Stimulated activated CD4-positive, alpha-beta T cell treated with anti-CD3 and anti-CD28 coated beads, TNF-alpha, amount 100 ng/mL, for 4 hours (primary cell): Measurements from ENCODE around the gene TBC1D22A.

ENCODE experiments used
- DNase-seq, 3 experiments: peaks; one replicate each; pipeline ENCODE4 v3.0.0-alpha.2; 2020; ENCODE audit warnings: low read depth in 3 of 3

Gene TBC1D22A

DNA sequence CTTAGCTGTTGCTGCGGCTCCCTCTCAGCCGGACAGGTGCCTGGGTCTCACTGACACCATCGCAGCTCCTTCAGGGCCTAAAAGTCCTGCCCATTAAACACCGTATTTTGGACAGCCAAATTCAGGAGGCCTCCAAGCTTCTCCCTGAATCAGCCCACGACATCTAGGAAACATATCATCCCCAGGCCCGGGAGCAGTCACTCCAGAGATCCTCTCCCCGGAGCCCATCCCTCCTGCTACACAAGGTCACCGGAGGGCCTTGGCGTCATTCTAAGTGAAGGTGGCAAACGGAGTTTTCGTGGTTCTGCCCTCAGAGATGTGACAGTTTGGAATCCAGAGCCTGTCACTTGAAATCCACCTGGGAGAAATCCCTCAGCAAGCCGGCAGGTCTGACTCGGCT lies 232.5 kb downstream of the TBC1D22A start:
- no peak for DNase-seq

DNA sequence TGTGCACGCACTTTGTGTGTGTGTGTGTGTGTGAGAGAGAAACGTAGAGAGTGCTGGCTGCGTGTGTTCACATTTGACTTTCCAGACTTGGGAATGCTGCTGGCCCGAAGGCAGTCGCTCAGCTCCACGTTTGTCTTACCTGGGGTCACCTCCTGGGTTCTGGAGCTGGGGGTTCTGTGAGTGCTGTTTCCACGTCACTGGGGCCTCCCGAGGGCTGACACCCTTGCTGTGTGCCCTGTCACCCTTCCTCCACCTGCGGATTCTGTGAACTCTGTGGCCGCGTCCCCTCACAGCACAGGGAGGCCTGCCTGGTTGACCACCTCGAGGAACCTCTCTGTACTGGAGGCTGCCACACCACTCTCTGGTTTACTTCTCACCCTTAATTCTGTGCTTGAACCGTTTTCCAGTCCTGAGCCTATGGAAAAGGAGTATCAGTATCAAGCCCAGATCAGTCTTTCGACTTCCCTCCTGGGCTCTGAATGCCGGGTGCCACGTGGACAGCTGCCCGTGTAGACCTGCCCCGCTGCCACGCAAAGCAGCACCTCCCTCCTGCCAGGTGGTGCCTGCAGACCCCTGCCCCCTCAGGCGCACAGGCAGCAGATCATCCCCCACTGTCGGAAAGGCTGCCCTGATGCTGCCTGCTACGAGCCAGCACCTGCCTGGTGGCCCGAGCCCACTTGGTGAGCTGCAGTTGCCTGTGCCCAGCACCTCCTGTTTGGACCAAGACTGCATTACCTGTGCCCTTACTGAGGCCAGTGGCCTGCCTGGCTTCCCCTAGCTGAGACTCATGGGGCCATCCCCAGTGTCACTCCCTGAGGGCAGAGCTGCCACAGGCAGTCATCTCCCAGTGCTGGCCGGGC lies 233.3 kb downstream of the TBC1D22A start:
- no peak for DNase-seq

- no peak for DNase-seq
Observed at GRCh38 chr22:46996595-46997310, 234.3 kb downstream of the TBC1D22A start.

GRCh38 chr22:46997311-46997970 lies 235.0 kb downstream of the TBC1D22A start:
- no peak for DNase-seq

DNA sequence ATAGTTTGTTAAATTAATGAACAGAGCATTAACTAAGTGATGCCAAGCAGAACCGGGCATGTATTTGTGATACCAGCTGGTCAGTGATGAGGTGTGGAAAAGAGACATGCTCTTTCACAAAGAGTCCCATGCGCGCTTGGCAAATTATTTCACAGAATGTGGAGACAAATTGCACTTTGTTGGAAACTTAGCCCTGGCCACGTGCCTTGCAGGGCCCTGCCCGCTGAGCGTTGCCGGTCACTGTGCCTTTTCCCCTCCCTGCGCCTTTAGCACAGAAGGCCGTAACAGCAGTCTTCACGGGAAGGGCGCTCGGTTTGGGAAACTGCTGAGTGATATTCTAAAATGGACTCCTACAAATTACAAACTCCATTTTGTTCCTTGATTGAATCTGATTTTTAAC lies 235.9 kb downstream of the TBC1D22A start:
- no peak for DNase-seq

DNA sequence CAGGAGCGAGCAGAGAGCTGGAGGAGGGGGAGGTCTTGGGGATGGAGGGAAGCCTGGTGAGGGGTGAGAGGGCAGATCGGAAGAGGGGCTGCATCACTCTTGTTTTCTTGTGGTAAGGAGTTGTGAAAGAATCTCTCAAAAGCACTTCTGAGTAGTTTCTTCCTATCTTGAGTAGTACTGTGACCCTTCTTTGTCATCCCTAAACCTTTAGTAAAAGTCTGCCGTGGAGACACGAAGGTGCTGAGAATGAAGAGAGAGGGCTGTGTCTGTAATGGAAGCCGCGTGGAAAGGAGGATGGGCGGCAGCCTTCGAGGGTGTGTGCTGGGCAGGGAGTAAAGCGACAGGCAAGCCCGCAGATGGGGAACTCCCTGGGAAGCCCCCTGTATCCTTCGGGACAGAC lies 237.8 kb downstream of the TBC1D22A start:
- DNase-seq: no peak

- DNase-seq: no peak
Observed at GRCh38 chr22:47000888-47001287, 238.4 kb downstream of the TBC1D22A start.

DNA sequence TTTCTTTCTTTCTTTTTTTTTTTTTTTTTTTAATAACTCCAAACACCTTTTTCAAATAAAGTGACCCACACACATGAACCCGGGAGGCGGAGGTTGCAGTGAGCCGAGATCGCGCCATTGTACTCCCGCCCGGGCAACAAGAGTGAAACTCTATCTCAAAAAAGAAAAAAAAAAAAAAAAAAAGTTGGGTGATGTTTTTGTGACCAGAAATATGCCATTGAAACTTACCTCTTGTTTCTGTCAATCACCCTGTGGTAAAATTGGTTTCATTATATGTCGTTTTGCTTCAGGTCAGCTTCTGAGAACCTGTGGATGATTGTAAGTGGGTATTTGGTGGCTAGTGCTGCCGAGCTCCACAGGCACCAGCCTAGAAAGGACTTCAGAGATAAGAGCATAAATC lies 238.8 kb downstream of the TBC1D22A start:
- DNase-seq: no peak

DNA sequence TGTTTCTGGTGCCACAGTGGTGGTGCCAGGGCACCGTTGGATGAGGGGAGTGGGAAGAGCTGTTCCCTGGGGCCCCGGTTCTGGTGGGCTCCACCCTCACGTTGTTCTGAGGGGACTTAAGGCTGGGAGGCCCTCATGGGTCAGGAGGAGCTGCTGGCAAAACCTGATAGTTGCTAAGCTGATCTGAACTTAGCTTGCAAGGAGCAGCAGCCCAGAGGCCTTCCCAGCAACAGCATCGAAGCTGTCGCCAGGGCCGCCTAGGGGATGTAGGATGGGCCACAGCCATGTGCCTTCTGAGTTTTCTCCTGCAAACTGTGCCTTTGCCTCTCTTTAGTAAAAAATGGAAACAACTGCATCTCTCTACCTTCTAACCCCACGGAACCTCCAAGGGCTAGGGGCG lies 240.2 kb downstream of the TBC1D22A start:
- DNase-seq: no peak

GRCh38 chr22:47005506-47006408 lies 243.3 kb downstream of the TBC1D22A start:
- DNase-seq: no peak

GRCh38 chr22:47006433-47006832 lies 244.0 kb downstream of the TBC1D22A start:
- DNase-seq: no peak

- no peak for DNase-seq
Observed at GRCh38 chr22:47006869-47007268, 244.4 kb downstream of the TBC1D22A start.

DNA sequence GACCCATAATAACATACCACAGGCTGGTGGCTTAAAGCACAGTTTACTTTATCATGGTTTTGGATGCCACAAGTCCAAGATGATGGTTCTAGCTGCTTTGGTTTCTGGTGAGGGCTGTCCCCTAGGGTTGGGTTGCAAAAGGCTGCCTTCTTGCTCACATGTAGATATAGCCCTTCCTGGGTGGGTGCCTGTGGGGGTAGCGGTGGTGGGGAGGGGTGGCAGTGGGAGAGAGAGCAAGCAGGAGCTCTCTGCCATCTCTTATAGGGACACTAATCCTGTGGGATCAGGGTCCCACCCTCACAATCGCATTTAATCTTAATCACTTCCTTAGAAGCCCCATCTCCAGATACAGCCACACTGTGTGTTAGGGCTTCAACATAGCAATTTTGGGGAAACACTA lies 245.0 kb downstream of the TBC1D22A start:
- no peak for DNase-seq

GRCh38 chr22:47008208-47008885 lies 245.9 kb downstream of the TBC1D22A start:
- no peak for DNase-seq

DNA sequence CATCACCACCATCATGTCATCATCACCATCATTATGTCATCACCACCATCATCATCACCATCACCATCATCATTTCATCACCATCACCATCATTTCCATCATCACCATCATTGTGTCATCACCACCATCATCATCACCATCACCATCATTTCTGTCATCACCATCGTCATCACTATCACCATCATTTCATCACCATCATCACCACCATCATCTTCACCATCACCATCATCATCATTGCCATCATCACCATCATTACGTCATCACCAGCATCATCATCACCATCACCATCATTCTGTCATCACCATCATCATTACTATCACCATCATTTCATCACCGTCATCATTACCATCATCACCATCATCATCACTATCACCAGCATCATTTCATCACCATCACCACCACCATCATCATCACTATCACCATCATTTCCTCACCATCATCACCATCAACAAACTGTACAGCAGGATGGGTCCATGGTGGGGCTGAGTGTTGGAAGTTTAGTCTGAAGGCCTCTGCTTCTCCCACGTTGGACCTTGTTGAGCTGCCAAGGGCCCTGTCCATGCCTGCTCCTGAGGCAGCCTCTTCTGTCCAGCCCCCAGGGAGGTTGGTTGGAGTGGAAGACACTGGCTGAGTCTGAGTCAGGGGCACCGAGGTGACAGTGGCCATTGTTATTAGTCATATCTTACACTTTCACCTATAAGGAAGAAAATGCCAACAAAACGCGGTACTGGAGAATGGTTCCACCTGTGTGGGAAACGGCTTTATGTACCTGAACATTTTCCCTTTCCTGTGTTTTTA lies 247.1 kb downstream of the TBC1D22A start:
- no peak for DNase-seq

- DNase-seq: no peak
Observed at GRCh38 chr22:47010211-47010610, 247.8 kb downstream of the TBC1D22A start.

DNA sequence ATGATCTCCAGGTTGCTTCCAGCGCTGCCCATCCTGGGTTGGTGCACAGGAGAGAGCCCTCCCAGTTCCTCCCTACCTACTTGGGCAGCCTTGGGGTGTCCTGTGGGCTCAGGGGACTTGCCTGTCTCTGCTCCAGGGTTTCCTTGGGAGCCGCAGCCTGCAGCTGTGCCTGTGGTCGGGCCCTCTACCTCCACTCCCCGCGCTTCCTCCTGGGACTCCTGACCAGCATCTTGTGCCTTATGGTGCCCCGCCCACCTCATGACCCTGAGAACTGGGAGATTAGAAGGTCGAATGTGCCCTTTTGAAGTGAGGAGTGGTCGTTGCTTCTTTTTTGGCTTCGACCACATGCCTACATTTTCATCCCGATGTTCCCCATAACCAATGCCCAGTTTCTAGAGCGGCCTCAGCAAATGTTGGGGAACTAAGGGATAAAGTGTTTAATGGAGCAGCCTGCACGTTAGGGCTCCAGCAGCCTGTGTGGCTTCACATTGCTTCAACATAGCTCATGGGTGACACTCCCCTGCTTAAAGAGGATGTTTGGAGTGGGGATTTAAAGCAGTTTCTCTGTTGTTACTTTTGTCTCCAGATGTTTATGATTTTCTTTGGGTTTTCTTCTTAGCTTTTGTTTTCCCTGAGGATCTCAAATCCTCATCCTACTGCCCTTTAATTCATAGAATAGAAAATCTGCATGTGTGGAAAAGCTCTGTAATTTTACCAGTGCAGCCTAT lies 248.8 kb downstream of the TBC1D22A start:
- no peak for DNase-seq

GRCh38 chr22:47011859-47012258 lies 249.4 kb downstream of the TBC1D22A start:
- no peak for DNase-seq

DNA sequence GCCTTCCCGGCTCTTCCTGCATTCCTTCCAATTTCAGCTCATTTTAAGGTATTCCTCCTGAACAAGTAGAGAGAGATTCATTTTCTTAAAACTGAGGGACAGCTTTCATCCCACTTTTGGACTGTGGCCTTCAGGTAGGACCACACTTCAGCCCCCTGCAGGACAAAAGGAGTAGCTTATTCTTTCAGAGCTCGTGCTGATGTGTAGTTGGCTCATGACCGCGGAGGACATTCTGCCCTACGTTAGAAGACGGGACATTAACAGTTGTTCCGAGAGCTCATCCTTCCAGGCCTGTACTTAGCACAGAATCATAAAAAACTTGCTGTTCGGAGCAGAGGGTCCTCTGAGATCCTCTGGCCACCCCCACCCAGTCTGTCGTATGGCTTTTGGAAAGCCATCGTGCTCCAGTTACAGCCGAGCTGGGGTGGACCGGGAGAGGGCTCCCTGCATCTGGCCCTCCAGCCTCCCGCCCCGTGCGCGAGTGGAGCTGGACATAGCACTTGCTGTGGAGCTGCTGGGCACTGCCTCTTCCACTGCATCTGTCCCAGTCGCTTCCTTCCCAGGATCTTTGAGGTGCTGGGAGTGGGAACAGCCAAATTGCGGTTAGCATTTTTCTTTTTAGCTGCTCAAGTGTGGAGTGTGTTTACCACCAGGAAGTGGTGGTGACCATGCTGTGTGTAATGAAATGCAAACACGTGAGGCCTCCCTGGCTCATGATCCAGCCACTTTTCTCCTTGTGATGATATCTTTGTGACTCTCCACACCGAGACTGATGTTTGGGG lies 250.3 kb downstream of the TBC1D22A start:
- no peak for DNase-seq
